NCI-H345 treated with DMSO at 0.1 percent for 48 hours (cell line): ENCODE measurements around the gene DNAH6.
"Not testable (repeated sequence)": the region's sequence is repeated elsewhere in the genome, so short reads cannot be mapped to it uniquely, and the experiment has no call there.

Source experiments
- DNase-seq: peaks from one replicate; lab custom pipeline; 2025; ENCODE audit not compliant: unreplicated experiment; lab: John Stamatoyannopoulos, UW

Gene DNAH6

GRCh38 chr2:84732897-84733778 lies 216.8 kb downstream of the DNAH6 start:
- no peak for DNase-seq

GRCh38 chr2:84735389-84735788 lies 219.1 kb downstream of the DNAH6 start:
- no peak for DNase-seq

- DNase-seq = no peak
These were observed 225.0 kb downstream of the DNAH6 start for GRCh38 chr2:84741182-84741822.

GRCh38 chr2:84748341-84748740 lies 232.0 kb downstream of the DNAH6 start:
- DNase-seq = no peak

- DNase-seq = no peak
These were observed 233.1 kb downstream of the DNAH6 start for GRCh38 chr2:84749442-84749841.

- no peak for DNase-seq
These were observed 238.8 kb downstream of the DNAH6 start for GRCh38 chr2:84755096-84755495.

GRCh38 chr2:84757648-84758047 lies 241.3 kb downstream of the DNAH6 start:
- no peak for DNase-seq

GRCh38 chr2:84766791-84767190 lies 250.5 kb downstream of the DNAH6 start:
- DNase-seq = no peak

GRCh38 chr2:84768840-84769239 lies 252.5 kb downstream of the DNAH6 start:
- no peak for DNase-seq

- no peak for DNase-seq
These were observed 254.0 kb downstream of the DNAH6 start for GRCh38 chr2:84770280-84770679.

GRCh38 chr2:84771251-84771650 lies 255.0 kb downstream of the DNAH6 start:
- no peak for DNase-seq

- DNase-seq = not testable (repeated sequence)
These were observed 257.3 kb downstream of the DNAH6 start for GRCh38 chr2:84773562-84773961.

GRCh38 chr2:84776011-84776410 lies 259.7 kb downstream of the DNAH6 start:
- DNase-seq = no peak

GRCh38 chr2:84778911-84779690 lies 262.8 kb downstream of the DNAH6 start:
- no peak for DNase-seq

GRCh38 chr2:84779781-84780180 lies 263.5 kb downstream of the DNAH6 start:
- DNase-seq = no peak

- no peak for DNase-seq
These were observed 265.8 kb downstream of the DNAH6 start for GRCh38 chr2:84781942-84782716.

GRCh38 chr2:84782717-84783442 lies 266.6 kb downstream of the DNAH6 start:
- no peak for DNase-seq

- no peak for DNase-seq
These were observed 269.7 kb downstream of the DNAH6 start for GRCh38 chr2:84785950-84786349.

GRCh38 chr2:84786601-84787000 lies 270.3 kb downstream of the DNAH6 start:
- DNase-seq = no peak

GRCh38 chr2:84788027-84788426 lies 271.7 kb downstream of the DNAH6 start:
- DNase-seq = no peak
